PC-9 (cell line): ENCODE measurements around the gene APRT. TPM values are rescaled to one million over a fixed set of nuclear protein-coding genes. Genes with fewer than 3 reads are reported as not detected.

Source experiments
- BruUV-seq: library from RNA; stranded (reverse); fragments of 400-500 nt; replicated peaks from 2 replicates; lab custom pipeline; 2021; lab: Mats Ljungman, UMichigan
- CTCF ChIA-PET: fragments of 300-600 bp; sonication (Branson Sonifier 250); formaldehyde crosslinking; loops from one replicate; lab custom pipeline; 2022; ENCODE audit warnings: antibody characterized with exemption; lab: Charles Lee
- POLR2A ChIA-PET: fragments of 300-600 bp; sonication (Branson Sonifier 250); formaldehyde crosslinking; loops from one replicate; lab custom pipeline; 2022; ENCODE audit warnings: antibody characterized with exemption; ENCODE audit not compliant: unreplicated experiment; lab: Charles Lee
- DNase-seq, 2 experiments: peaks; one replicate each; pipeline versions ENCODE4 v3.0.0 to v3.0.0-alpha.2; 2015 to 2022; ENCODE audit warnings: mixed read lengths in 1 of 2
- H2AFZ ChIP-seq: fragments of 200-600 bp; sonication (generic); 2 replicates; pipeline ENCODE4 v1.8.1; 2017; ENCODE audit warnings: antibody characterized with exemption
- H3F3A ChIP-seq: fragments of 200-600 bp; sonication (generic); 2 replicates; pipeline ENCODE4 v1.8.1; 2017; ENCODE audit warnings: antibody characterized with exemption, mild to moderate bottlenecking, low read depth; ENCODE audit not compliant: insufficient read depth
- H3K27ac ChIP-seq: fragments of 200-600 bp; sonication (generic); 2 replicates; pipeline ENCODE4 v1.6.1; 2016; ENCODE audit warnings: mixed run types
- H3K27me3 ChIP-seq: fragments of 200-600 bp; sonication (generic); 2 replicates; pipeline ENCODE4 v1.6.1; 2016; ENCODE audit warnings: low read depth, mixed run types; ENCODE audit not compliant: insufficient read depth
- H3K36me3 ChIP-seq: fragments of 200-600 bp; sonication (generic); 2 replicates; pipeline ENCODE4 v1.6.1; 2016; ENCODE audit warnings: low read depth, mixed run types
- H3K4me1 ChIP-seq: fragments of 200-600 bp; sonication (generic); replicated peaks from 2 replicates; pipeline ENCODE4 v1.6.1; 2016; ENCODE audit warnings: mixed run types; ENCODE audit not compliant: insufficient read depth
- H3K4me2 ChIP-seq: fragments of 200-600 bp; sonication (generic); 2 replicates; pipeline ENCODE4 v1.6.1; 2017; ENCODE audit warnings: mixed run types
- H3K4me3 ChIP-seq: fragments of 200-600 bp; sonication (generic); 2 replicates; pipeline ENCODE4 v1.6.1; 2016; ENCODE audit warnings: mixed run types
- H3K79me2 ChIP-seq: fragments of 200-600 bp; sonication (generic); 2 replicates; pipeline ENCODE4 v1.6.1; 2017; ENCODE audit warnings: low read depth, mixed run types
- H3K9me2 ChIP-seq: fragments of 200-600 bp; sonication (generic); 2 replicates; pipeline ENCODE4 v1.8.1; 2017; ENCODE audit warnings: mild to moderate bottlenecking; ENCODE audit not compliant: insufficient read depth
- H3K9me3 ChIP-seq: fragments of 200-600 bp; sonication (generic); 2 replicates; pipeline ENCODE4 v1.8.1; 2016; ENCODE audit warnings: low read depth; ENCODE audit not compliant: insufficient read depth
- H4K20me1 ChIP-seq: fragments of 200-600 bp; sonication (generic); 2 replicates; pipeline ENCODE4 v1.8.1; 2017; ENCODE audit not compliant: insufficient read depth
- EZH2 ChIP-seq: fragments of 200-600 bp; sonication (generic); IDR thresholded peaks from 2 replicates; pipeline ENCODE4 v1.8.0; 2017; ENCODE audit warnings: antibody characterized with exemption, low read depth
- intact Hi-C: fragments of 100-400 bp; cut with micrococcal nuclease; formaldehyde crosslinking; loops from one replicate; pipeline ENCODE4 v1.10.0; 2022; ENCODE audit not compliant: unreplicated experiment
- total RNA-seq: library from RNA; stranded (reverse); gene quantifications from 2 replicates; pipeline ENCODE4 v1.2.3, GENCODE V29; 2021
- TF ChIP-seq, protein P1 (sequence below): fragments of 200-600 bp; sonication (generic); conservative IDR thresholded peaks from 2 replicates; pipeline ENCODE4 v1.6.1; 2017; ENCODE audit warnings: mixed run types, antibody characterized with exemption, mild to moderate bottlenecking, moderate library complexity

Gene APRT
- total RNA-seq, 1 experiment from 2014 or later, result 213 TPM

DNA sequence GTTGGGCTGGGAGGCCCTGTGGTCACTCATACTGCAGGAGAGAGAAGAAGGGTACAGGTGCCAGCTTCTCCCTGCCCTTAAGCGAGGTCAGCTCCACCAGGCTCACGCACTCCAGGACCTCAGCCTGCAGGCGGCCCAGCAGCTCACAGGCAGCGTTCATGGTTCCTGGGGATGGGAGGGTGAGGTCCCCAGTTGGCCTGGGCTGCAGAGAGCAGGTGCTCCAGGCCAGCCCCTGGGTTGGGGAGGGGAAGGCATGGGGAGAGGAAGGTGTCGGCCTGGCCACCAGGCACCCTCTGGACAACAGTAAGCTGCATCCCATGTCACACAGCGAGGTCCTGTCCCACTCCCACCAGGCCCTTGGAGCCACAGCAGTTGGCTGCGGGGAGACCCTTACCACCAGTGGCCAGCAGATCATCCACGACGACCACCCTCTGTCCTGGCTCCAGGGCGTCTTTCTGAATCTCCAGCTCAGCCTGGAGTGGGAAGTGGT is 2.0 kb downstream of the APRT start:
- Histone ChIP-seq H4K20me1 (peaks cover 40% of the 10 kb centered on the region), H3K4me2 (peak overlapping the region; percentile 90), H2AFZ (no peak overlapping the region), H3F3A (peaks cover 75% of the 10 kb centered on the region), H3K79me2 (peaks cover 44% of the 10 kb centered on the region), H3K36me3 (peaks cover 11% of the 10 kb centered on the region; the same call in 1 of the 2 replicates), H3K27me3 (no peaks in the 10 kb centered on the region), H3K27ac (no peak overlapping the region), H3K4me3 (peak overlapping the region; percentile 91; the same call in 1 of the 2 replicates), H3K9me3 (no peaks in the 10 kb centered on the region), H3K4me1 (peaks cover 20% of the 10 kb centered on the region; the same call in 1 of the 2 replicates), H3K9me2 (no peaks in the 10 kb centered on the region)
- no TSS peak for BruUV-seq
- intact Hi-C loops, result loop anchor here (5.0 kb wide), 1 partner anchor 122 kb away; the partner anchor contains the start of gene SNAI3
- ChIA-PET CTCF (interaction anchor here (1.8 kb wide), 1 partner anchor 72 kb away, joined by 12 read pairs; no protein-coding TSS in a partner anchor), POLR2A (no interaction called here)
- peak in 1 of 2 experiments; percentile 45 for DNase-seq
- no peak for TF ChIP-seq EZH2
- TF ChIP-seq, protein P1, sequence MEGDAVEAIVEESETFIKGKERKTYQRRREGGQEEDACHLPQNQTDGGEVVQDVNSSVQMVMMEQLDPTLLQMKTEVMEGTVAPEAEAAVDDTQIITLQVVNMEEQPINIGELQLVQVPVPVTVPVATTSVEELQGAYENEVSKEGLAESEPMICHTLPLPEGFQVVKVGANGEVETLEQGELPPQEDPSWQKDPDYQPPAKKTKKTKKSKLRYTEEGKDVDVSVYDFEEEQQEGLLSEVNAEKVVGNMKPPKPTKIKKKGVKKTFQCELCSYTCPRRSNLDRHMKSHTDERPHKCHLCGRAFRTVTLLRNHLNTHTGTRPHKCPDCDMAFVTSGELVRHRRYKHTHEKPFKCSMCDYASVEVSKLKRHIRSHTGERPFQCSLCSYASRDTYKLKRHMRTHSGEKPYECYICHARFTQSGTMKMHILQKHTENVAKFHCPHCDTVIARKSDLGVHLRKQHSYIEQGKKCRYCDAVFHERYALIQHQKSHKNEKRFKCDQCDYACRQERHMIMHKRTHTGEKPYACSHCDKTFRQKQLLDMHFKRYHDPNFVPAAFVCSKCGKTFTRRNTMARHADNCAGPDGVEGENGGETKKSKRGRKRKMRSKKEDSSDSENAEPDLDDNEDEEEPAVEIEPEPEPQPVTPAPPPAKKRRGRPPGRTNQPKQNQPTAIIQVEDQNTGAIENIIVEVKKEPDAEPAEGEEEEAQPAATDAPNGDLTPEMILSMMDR, result no peak

DNA sequence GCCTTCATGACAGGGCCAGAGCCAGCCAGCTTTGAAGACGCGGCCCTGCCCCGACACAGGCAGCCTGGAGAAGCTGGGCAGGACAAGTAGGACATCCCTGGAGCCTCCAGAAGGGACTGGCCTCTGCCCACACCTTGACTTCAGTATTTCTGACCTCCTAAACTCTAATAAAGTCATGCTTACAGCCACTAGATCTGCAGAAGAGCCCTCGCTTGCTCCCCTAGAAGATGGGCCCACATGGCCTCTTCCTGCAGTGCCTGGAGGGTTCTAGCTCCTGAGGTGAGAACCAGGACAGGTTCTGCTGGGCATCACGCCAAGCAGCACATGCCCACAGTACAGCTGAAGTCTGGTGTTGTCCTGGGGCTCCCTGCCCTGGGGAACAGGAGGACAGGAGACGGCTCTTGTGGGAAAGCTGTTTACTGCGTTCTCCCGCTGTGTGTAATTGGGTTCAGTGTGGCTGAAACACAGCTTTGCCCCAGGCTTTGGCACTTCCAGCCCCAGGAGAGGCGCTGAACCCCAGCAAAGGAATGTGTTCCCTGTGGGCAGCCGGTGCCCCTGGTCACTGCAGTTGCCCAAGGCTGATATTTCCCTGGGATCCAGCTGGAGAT is 2.6 kb downstream of the APRT start:
- no peak overlapping the region for H3K27ac ChIP-seq
- peaks cover 49% of the 10 kb centered on the region for H3K79me2 ChIP-seq
- ChIA-PET CTCF (interaction anchor here (0.7 kb wide), 1 partner anchor 71 kb away, joined by 3 read pairs; no protein-coding TSS in a partner anchor), POLR2A (interaction anchor here (0.5 kb wide), 1 partner anchor 50 kb away, joined by 3 read pairs; no protein-coding TSS in a partner anchor)
- peaks cover 11% of the 10 kb centered on the region; the same call in 1 of the 2 replicates for H3K36me3 ChIP-seq
- no TSS peak for BruUV-seq
- H3K9me2 ChIP-seq, result no peaks in the 10 kb centered on the region
- no peak overlapping the region for H2AFZ ChIP-seq
- H4K20me1 ChIP-seq, result peaks cover 40% of the 10 kb centered on the region
- DNase-seq, result peak; percentile 28 to 51
- TF ChIP-seq, protein P1, result no peak
- no peak for TF ChIP-seq EZH2
- intact Hi-C loops, result no loop called here
- H3K9me3 ChIP-seq, result no peaks in the 10 kb centered on the region
- peaks cover 24% of the 10 kb centered on the region; the same call in 1 of the 2 replicates for H3K4me1 ChIP-seq
- H3K4me2 ChIP-seq, result no peak overlapping the region
- no peak overlapping the region for H3K4me3 ChIP-seq
- H3K27me3 ChIP-seq, result no peaks in the 10 kb centered on the region
- peaks cover 78% of the 10 kb centered on the region for H3F3A ChIP-seq

DNA sequence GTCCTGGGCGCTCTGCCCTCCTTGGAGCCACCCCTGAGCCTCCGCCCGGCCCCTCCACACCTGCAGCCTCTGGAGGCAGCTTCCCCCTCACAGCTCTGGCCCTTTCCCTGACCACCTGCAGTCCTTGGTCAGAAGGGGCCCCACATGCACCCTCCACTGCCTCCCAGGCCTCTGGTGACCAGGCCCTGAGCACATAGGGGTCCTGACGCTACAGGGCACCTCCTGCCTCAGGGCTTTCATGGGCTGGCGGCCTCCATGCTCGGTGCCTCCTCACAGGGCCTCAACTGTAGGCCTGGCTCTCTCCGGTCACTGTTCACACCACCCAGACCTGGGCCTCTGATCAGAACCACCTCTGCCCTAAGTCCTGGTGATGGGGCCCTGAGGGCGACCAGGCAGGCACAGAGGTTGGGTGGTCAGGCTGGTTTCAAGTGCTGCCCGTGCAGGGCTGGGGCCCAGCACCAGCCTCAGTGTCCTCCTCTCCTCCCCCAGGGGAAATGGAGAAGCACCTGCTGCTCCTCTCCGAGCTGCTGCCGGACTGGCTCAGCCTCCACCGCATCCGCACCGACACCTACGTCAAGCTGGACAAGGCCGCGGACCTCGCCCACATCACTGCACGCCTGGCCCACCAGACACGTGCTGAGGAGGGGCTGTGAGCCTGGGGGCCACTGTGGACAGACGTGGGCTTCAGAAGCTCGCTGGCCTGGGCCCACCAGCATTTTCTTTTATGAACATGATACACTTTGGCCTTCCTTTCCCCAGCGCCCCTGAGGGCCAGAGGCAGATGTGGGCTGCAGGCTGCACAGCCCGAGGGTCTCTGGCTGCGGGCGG is 3.9 kb downstream of the APRT start:
- POLR2A ChIA-PET, result no interaction called here
- H3K79me2 ChIP-seq, result peaks cover 51% of the 10 kb centered on the region
- no peaks in the 10 kb centered on the region for H3K27me3 ChIP-seq
- H3K4me1 ChIP-seq, result peaks cover 24% of the 10 kb centered on the region; the same call in 1 of the 2 replicates
- H3K36me3 ChIP-seq, result peaks cover 11% of the 10 kb centered on the region; the same call in 1 of the 2 replicates
- no TSS peak for BruUV-seq
- intact Hi-C loops, result no loop called here
- H3K9me2 ChIP-seq, result no peaks in the 10 kb centered on the region
- no peak overlapping the region for H2AFZ ChIP-seq
- no peak for TF ChIP-seq EZH2
- TF ChIP-seq, protein P1, result no peak
- no peaks in the 10 kb centered on the region for H3K9me3 ChIP-seq
- H3K4me3 ChIP-seq, result no peak overlapping the region
- peaks cover 70% of the 10 kb centered on the region for H3F3A ChIP-seq
- CTCF ChIA-PET, result no interaction called here
- H4K20me1 ChIP-seq, result peaks cover 40% of the 10 kb centered on the region
- H3K27ac ChIP-seq, result no peak overlapping the region
- peak in 1 of 2 experiments; percentile 1 for DNase-seq
- no peak overlapping the region for H3K4me2 ChIP-seq
